Hepatic stellate cell (primary cell): ENCODE data around the gene LEPR.
A peak's percentile ranks its signal among the peaks of the same experiment; 100 is the strongest.

Experiments
- DNase-seq: peaks from one replicate; pipeline ENCODE4 v3.0.0; 2011; ENCODE audit warnings: low spot score

The LEPR gene

GRCh38 chr1:65409816-65410326, 10.6 kb upstream of the LEPR start:
- no peak for DNase-seq

DNA sequence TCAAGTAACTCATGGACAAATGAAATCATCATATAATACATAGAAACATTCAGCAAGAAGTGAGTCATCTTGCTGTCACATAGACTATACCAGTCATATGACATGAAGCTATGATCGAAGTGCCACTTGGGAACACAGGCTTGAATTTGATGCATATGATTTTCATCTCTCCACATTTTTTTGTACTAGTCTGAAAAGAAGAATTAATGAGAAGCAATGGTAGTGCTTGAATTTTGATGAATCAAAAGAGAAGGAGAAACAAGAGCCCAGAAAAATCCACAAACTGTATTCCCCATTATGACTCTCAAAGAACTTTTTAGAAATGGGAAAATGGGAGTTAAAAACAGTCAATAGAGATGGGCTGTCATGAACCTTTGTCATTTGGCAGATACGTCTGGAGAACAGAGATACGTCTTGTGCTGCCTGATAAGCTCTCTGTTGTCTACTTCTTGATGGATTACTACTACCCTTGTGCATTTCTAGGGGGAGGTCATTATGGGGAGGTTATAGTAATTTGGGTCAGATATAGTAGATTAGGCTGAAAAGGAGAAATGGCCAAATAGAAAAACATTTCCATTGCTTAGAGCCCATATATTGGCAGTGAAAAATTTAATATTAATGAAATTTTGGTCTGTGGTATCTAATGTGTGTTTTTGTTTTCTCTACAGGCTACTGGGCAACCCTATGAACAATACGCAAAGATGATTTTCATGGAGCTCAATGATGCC, 8.0 kb upstream of the LEPR start:
- no peak for DNase-seq

DNA sequence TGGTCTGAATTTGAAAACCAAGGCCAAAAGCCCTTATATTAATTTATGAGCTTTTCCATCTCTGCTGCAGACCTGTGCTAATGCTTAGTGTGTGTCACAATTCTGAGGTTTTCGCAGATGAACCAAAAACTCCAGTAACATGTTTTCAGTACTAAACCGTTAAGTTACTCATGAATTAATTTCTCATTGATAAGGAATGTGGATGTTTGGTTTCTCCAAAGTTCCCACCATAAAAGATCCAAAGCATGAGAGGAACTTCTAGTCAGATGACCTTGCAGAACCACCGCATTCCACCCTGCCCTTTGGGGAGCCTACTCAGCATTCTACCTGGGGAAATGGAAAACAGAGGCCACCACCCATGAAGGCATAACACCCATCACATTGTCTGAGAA, 7.5 kb upstream of the LEPR start:
- no peak for DNase-seq

- no peak for DNase-seq
These were observed 5.9 kb upstream of the LEPR start for GRCh38 chr1:65414538-65414937.

GRCh38 chr1:65416767-65417166, 3.7 kb upstream of the LEPR start:
- no peak for DNase-seq

DNA sequence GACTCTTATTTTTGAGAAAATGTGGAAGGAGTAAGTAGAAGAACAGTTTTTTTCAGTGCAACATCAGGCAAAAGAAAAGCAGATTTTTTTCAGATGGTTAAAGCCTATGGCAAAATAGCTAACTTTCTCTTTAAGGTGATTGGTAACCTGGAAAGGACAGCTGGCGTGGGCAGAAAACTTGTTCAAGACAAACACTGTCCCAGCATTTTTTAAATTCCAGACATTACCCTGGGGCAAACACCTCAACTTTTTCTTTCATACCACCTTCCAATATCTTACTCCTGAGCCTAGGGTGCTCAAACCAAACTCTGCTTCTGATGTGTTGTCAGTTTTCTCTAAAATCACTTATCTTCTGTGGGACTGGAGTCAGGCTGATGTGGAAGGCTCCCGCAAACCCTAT, 2.7 kb upstream of the LEPR start:
- no peak for DNase-seq

GRCh38 chr1:65418522-65419185, 1.8 kb upstream of the LEPR start:
- DNase-seq = no peak

DNA sequence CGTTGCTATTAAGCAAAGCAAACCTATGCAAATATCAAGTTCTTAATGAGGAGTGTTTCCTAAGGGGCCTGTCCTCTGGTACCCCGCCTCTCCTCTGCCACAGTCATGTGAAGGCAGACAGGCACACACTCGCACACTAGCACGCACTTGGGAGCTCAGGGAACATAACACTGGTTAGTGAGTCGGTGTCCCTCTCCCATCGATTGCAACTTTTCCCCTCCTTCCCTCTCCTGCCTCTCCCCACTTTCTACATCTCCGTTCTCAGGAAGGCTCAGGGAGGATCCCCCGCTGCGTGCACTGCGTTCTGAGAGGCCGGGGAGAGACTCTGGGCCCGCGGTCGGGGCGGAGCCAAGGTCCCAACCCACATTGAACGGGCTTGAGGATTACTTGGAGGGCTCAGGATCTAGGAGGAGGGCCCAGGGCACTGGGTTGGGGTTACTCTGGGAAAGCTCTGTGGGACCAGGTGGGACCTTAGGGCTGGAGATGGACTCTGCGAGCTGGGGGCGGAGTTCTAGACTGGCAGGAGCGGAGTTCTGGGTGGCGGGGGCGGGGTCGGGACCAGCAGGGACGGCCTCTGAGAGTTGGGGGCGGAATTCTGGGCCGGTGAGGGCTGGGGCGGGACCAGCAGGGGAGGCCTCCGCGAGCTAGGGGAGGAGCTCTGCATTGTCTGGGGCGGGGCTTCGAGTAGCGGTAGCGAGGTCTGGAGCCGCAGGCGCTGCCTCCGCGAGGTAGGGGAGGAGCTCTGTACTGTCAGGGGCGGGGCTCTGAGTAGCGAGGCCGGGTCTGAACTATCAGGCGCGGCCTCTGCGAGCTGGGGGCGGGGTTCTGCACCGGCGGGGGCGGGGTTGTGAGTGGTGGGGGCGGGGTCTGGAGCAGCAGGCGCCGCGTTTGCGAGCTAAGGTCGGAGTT, 533 bp upstream of the LEPR start:
- DNase-seq = peak; percentile 90

- DNase-seq = no peak
These were observed 1.0 kb downstream of the LEPR start for GRCh38 chr1:65421351-65422025.

GRCh38 chr1:65422241-65423203, 2.1 kb downstream of the LEPR start:
- DNase-seq = no peak

- peak; percentile 58 for DNase-seq
These were observed 3.6 kb downstream of the LEPR start for GRCh38 chr1:65423884-65424572.

DNA sequence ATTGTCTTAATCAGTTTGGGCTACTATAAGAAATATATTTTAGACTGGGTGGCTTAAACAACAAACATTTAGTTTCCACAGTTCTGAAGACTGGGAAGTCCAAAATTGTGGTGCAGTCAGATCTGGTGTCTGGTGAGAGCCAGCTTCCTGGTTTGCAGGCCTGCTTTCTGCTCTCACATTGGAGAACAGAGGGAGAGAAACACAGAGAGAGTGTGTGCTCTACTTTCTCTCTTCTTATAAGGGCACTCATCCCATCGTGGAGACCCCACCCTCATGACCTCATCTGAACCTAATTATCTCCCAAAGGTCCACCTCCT, 4.1 kb downstream of the LEPR start:
- no peak for DNase-seq

- no peak for DNase-seq
These were observed 4.5 kb downstream of the LEPR start for GRCh38 chr1:65425006-65425405.

DNA sequence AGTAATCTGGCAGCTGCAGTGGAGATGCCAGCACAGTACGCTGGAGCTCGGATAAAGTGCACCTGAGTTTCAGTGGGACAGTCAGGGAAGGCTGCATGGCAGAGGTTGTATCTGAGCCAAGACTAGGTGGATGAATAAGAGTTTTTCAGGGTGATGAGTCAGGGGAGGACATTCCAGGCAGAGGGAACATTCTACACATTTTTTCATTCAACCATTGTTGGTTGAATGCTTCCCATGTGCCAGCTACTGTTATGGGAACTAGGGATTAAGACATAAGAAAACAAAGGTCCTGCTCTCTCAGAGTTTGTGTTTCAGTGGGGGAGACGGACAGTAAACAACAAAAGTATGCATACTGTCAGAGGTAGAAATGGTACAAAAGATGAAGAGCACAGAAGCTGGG, 5.2 kb downstream of the LEPR start:
- DNase-seq = peak; percentile 67

- no peak for DNase-seq
These were observed 8.6 kb downstream of the LEPR start for GRCh38 chr1:65429078-65429477.

DNA sequence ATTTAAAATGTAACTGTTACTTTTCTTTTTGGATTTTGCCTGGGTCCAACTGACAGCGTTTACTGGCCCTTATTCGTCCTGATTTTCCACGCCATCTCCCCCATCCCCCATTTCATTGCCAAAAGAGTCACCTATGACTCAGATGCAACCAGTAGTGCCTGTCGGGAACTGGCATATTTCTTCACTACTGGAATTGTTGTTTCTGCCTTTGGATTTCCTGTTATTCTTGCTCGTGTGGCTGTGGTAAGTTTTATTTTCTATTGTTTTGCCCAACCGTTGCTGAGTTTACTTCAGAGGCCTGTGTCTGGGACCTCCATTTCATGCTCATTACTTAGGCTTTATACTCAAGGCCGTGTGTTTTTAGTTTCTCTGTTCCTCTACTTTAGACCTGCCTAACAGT, 9.3 kb downstream of the LEPR start:
- DNase-seq = peak; percentile 53

DNA sequence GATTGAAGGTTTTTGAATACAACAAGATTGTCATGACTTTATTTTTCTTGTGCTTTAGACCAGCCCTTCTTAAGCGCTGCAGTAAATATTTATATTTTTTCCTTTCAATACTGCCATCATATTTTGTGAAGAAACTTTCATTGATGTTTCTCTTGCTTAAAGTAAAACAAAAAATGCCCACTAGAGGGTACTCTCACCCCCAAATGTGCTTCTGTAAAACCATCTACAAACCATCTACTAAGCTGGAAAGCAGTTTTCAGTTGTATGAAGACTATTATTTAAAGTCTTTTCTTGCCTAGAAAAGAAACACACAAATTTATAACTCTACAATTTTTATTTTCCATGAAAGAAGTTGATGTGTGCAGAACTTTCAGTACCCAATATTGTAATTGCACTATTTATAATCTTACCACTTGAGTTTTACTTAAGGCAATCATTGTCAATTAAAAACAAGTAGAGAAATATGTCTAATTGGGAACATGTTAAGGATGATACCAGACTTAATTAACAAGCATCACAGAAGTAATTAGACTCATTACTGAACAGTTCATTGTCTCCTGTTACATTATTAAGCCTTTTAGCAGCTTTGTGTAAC, 10.7 kb downstream of the LEPR start:
- no peak for DNase-seq

GRCh38 chr1:65432918-65433317, 12.4 kb downstream of the LEPR start:
- no peak for DNase-seq

GRCh38 chr1:65434255-65434654, 13.8 kb downstream of the LEPR start:
- no peak for DNase-seq

DNA sequence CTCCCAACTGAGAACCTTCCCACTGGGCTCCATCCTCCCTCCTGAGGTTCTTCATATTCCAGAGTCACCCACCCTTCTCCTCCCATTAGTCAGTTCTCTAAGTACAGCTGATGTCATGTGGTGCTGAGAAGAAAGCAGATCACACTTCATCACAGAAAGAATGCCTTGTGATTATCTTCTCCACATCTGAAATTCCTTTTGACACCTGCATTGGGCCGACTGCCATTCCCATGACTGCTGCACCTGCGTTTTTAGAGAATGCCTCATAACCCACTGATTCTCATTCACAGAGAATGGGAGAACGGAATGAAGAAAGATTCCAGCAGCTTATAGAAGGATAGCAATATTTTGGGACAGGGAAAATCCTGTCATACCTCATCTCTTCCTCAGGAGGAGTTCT, 14.3 kb downstream of the LEPR start:
- DNase-seq = no peak
